GM21515 (cell line): ENCODE data around the gene TUT4.
A peak's percentile ranks its signal among the peaks of the same experiment; 100 is the strongest.
"Not testable (repeated sequence)": the region's sequence is repeated elsewhere in the genome, so short reads cannot be mapped to it uniquely, and the experiment has no call there.

Experiments
- ATAC-seq: cut with Tn5 transposase; IDR thresholded peaks from one replicate; pipeline ENCODE4 v1.9.1; 2021; ENCODE audit not compliant: unreplicated experiment

TUT4 gene, protein sequence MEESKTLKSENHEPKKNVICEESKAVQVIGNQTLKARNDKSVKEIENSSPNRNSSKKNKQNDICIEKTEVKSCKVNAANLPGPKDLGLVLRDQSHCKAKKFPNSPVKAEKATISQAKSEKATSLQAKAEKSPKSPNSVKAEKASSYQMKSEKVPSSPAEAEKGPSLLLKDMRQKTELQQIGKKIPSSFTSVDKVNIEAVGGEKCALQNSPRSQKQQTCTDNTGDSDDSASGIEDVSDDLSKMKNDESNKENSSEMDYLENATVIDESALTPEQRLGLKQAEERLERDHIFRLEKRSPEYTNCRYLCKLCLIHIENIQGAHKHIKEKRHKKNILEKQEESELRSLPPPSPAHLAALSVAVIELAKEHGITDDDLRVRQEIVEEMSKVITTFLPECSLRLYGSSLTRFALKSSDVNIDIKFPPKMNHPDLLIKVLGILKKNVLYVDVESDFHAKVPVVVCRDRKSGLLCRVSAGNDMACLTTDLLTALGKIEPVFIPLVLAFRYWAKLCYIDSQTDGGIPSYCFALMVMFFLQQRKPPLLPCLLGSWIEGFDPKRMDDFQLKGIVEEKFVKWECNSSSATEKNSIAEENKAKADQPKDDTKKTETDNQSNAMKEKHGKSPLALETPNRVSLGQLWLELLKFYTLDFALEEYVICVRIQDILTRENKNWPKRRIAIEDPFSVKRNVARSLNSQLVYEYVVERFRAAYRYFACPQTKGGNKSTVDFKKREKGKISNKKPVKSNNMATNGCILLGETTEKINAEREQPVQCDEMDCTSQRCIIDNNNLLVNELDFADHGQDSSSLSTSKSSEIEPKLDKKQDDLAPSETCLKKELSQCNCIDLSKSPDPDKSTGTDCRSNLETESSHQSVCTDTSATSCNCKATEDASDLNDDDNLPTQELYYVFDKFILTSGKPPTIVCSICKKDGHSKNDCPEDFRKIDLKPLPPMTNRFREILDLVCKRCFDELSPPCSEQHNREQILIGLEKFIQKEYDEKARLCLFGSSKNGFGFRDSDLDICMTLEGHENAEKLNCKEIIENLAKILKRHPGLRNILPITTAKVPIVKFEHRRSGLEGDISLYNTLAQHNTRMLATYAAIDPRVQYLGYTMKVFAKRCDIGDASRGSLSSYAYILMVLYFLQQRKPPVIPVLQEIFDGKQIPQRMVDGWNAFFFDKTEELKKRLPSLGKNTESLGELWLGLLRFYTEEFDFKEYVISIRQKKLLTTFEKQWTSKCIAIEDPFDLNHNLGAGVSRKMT (N-terminal part only)

DNA sequence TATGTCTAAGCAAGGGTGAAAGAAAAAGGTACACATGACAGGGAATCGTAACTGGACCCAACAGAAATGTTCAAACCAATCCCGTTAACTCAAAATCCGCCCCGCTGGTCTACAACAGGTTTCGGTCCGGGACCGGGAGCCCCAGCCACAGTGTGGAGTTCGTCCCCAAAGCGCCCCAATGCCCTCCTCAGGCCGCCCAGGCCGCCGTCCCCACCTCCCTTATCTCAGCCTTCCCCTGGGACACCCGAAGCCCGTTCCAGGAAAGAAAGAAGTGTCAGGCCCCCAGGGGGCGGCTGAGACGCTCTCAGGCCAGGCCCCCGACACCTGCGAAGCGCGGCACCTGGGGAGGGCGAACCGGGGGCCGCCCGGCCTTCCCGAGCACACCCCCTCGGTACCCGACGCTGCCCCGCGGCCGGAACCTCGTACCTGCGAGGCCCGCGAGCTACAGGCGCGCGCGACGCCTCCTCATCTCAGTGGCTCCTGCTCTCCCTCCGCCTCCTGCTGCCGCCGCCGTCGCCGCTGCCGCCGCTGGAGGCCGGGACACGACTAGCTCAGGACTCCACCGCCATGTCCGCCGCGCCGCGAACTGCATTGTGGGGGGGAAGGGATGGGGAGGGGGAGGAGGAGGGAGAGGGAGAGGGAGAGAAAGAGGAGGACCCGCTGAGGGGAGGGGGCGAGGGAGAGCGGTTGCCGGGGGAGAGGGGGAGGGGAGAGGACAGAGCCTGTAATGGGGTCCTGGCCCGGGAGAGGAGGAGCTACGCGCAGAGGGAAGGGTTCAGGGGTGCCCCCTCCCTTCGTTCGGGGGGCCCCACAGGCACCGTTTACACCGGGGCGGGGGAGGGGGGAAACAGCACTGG, at the start of gene TUT4:
TUT4 (minus strand) TSS at position 588 of the 857 bp plus-strand sequence. CDS start 26,812 bp downstream, outside the sequence.
- ATAC-seq, result peak; percentile 47

DNA sequence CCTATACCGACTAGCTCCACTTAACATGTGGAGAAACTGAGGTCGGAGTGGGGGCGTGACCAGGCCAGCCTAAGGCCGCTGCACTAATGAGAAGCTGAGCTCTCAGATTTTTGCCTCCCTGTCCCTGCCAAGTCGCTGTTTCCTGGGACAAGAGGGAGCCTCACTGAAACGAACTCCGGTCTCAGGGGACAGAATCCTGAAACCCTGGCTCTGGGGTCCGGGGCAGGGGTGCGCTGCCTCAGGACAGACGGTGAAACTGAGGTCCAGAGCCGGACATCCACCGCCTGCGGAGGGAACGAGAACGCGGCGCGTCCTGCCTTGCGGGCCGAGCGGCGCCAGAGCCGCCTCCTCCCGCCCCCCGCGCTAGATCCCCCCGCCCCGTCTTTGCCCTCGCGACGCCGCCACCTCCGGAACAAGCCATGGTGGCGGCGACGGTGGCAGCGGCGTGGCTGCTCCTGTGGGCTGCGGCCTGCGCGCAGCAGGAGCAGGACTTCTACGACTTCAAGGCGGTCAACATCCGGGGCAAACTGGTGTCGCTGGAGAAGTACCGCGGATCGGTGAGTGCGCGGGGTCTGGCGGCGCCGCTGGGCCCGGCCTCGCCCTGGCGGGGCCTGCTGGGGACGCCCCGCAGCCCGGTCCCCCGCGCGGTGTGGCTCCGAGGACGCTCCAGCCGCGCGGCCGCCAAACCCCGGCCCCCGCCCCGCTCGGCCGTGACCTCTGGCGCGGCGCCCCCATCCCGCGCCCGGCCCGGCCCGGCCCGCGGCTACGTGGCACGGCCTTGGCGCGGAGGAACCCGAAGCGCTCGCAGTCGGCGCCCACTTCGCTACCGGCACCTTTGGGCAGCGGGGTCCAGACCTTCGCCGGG, 49.3 kb upstream of the TUT4 start, which contains the start of gene GPX7:
GPX7 (plus strand) TSS at position 381 of the 865 bp plus-strand sequence; CDS start at position 420, 39 bp downstream.
- ATAC-seq, result no peak

DNA sequence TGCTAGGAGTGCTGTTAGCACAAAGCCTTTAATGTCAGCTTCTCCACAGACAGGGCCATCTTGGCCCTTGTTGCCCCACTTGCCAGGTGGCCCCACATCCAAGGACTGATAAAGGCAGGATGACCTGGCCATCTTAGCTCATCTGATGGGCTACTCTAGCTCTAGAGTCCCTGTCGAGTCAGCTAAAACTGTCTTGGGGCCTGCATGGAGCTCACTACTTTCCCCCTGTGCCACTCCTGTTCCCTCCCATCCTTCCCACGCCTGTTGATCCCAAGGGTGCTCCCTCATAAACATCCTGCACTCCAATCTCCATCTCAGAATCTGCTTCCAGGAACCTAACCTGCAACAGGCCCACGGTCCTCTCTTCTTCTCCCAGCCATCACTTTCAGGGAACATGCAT, 48.6 kb upstream of the TUT4 start:
- no peak for ATAC-seq

DNA sequence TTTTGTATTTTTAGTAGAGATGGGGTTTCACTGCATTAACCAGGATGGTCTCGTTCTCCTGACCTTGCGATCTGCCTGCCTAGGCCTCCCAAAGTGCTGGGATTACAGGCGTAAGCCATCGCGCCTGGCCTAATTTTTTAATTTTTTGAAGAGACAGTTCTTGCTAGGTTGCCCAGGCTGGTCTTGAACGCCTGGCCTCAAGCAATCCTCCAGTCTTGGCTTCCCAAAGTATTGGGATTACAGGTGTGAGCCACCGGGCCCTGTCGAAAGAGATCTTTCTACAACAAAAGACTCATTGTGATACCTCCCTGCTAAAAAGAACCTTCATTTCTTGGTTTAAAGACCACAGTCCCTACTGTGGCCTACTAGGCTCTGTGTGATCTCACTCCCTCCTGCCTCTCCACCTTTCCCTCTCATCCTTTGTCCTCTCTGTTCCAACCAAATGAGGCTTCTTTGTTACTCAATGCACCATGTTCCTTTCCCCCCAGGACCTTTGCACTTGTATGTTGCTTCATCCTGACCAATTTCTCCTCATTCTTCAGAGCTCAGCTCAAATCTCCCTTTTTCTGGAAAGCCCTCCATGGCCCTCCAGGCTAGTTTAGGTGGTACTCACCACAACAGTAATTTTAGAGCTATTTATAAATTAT, 47.8 kb upstream of the TUT4 start:
- ATAC-seq, result no peak

DNA sequence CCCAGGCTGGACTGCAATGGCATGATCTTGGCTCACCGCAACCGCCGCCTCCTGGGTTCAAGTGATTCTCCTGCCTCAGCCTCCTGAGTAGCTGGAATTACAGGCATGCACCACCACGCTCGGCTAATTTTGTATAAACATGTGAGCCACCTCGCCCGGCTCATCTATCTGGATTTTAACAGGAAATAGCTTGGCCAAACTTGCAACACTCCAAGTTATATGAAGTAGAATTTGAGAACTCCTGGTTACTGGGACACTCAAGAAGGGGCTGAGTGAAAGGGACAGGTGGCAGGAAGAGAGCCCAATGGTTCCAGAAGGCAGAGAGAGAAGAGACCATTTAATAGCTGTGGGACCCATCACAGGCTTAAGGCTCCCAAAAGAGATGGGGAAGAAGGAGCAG, 46.3 kb upstream of the TUT4 start:
- ATAC-seq, result no peak

DNA sequence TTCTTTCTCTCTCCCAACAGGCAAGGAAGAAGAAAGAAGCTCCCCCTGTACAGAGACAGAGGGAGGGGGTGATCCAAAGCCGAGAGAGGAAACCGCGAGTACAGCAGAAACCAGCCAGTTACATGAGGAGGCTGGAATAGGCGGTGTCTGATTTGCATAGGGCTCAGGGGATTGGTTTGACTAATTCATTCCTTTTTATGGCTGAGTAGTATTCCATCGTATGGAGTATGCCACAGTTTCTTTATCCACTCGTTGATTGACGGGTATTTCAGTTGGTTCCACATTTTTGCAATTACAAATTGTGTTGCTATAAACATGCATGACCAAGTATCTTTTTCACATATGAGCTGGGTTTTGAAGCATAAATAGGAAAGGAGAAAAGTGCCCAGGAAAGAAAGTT, 45.8 kb upstream of the TUT4 start:
- ATAC-seq, result no peak

DNA sequence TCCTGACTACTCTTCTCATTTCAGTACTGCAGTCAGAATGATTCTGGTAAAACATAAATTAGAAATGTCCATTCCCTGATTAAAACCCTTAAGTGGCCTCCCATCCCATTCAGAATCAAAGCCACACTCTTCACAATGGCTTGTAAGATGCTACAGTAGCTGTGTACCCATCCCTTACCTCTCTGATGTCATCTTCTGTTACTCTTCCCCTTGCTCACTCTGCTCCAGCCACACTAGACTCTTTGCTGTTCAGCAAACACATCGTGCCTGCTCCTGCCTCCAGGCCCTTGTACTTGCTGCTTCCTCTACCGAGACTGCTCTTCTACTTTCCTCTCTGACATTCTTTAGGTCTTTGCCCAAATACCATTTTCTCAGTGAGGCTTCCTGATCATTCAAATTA, 45.0 kb upstream of the TUT4 start:
- no peak for ATAC-seq

DNA sequence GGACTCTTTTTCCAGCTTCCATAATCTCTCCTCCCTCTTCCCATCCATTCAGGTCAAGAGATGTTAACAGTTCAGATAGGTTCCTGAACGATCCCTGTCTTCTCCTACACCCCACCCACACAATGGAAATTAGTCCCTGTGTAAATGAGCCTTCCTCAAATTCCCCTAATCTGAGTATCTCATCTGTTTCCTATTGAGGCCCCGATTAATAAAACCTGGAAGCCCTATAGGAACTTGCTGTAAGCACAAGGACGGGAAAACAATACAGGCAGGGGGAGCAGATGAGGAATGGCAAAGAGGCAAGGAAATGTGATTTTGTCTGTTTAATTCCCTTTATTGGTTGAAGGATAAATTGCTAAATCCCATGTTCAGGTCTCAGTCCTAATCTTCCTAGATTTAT, 42.2 kb upstream of the TUT4 start:
- ATAC-seq, result no peak

DNA sequence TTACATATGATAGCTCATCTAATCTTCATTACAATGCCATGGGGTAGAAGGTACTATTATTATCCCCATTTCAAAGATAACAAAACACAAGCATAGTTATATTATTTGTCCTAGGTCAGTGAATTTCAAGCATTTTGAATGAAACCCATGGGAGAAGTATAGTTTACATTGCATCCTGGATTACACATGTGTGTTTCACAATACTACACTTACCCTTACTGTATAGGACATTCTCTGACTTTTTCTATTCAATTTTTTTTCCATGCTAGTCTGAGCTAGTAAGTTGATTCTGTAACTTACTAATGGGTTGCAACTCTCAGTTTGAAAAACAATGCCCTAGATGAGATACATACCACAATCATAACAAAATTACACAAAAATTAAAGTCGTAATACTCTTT, 40.6 kb upstream of the TUT4 start:
- ATAC-seq, result no peak

DNA sequence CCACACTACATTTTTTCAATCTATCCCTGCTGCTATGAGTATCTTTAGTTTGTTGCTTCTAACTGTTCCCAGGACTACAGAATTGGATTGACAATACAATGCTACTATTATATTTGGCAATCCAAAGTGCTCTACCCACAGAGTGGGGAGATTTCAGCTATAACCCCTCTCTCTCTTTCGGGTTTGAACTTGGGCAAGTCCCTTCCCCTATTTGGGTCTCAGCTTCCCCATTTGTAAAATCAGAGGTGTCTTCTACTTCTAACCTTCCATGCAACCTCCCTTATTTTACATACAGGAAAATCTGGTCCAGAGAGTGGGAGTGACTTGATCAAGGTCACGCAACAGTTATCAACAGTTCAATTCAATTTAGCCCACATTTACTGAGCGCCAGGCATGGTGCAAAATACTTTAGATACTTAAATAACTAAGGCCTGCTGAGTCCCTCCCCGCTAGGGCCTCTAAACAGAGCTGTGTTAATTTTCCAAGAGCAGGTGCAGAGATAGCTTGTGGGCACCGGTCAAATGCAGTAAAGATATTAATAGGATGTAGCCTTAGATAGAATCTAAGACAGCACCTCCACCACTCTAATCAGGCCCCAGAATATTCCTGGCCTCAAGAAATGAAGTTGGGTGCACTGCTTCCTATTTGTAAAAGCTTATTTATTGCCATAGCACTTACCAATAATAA, 39.9 kb upstream of the TUT4 start:
- ATAC-seq, result no peak

DNA sequence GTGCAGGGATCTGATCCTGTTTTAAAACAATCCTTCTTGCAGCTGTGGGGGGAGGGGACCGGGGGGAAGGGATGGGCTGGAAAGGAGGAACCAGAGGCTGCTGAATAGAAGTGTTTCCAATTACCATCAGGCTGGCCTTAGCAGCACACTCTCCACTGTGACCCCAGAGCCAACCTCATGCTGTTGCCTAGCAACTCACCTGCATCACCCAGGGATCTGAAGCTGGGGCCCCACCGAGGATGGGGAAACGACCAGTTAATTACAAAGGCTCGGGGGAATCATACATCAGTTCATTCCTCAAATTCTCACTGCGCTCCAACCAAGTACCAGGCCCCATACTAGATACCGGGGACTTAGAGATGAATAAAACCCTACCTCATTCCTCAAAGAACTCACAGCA, 37.4 kb upstream of the TUT4 start:
- ATAC-seq, result no peak

DNA sequence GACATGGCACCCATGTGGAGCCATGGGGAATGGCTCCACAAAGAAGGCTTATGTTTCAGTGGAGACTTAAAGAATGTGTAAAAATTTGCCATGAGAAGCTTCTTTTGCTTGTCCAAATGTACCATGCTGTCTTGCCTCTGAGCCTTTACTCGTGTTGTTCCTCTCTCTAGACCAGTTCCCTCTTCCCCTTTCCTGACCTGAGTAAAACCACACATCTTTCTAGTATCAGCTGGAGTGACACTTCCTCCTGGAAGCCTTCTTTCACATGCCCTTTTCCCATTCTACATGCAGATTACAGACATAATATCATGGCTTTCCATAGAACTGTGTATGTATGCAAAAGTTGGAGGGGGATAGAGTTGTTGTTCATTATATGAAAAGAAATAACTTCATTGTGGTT, 35.6 kb upstream of the TUT4 start:
- no peak for ATAC-seq

DNA sequence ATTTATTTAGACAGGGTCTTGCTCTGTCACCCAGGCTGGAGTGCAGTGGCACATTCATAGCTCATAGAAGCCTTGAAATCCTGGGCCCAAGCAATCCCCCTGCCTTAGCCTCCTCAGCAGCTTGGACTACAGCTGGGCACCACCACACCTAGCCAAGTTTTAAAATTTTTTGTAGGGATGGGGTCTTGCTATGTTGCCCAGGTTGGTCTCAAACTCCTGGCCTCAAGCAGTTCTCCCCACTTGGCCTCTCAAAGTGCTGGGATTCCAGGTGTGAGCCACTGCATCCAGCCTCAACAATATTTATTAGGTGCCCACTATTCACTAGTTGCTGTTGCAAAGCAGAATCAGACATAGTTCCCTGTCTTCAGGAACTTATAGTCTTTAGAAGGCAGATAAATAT, 35.1 kb upstream of the TUT4 start:
- ATAC-seq, result no peak

DNA sequence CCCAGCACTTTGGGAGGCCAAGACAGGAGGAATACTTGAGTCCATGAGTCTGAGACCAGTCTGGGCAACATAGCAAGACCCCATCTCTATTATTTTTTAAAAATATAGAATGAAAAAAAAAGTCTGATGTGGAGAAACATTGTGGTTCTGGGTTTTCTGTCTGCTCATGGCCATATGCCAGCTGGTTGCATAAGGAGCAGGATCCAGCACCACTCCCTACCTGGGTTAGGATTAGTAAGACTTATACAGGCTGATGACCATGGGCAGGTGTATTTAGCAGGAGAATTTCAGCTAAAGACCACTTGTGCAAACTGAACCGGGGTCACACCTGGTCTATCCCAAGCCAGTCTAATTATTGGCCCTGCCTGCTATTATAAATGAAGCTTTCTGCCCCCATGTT, 32.6 kb upstream of the TUT4 start:
- ATAC-seq, result no peak

DNA sequence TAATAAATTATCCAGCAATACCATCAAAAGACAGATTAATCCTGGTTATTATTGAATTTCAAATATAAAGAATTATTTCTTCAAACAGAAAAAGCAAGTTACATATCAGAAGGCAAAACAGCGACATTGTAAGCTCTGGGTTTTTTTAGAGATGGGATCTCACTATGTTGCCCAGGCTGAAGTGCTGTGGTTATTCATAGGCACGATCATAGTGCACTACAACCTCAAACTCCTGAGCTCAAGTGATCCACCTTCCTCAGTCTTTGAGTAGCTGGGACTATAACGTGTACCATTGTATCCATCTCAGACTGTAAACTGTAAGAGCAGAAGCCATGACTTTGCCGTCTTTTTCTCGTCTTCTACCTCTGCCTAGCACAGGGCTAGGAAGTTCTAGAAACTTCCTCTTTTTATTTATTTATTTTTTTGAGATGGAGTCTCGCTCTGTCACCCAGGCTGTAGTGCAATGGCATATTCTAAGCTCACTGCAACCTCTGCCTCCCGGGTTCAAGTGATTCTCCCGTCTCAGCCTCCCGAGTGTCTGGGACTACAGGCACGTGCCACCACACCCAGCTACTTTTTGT, 29.3 kb upstream of the TUT4 start:
- no peak for ATAC-seq

DNA sequence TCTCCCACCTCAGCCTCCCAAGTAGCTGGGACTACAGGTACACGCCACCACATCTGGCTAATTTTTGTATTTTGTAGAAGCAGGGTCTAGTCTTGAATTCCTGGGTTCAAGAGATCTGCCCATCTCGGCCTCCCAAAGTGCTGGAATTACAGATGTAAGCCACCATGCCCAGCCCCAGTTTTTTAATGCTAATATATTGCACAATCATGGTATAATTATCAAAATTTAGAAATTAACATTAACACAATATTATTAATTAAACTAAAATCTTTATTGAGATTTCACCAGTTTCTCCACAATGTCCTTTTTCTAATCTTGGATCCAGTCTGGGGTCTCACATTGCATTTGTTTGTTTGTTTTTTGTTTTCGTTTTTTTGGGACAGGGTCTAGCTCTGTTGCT, 27.4 kb upstream of the TUT4 start:
- no peak for ATAC-seq

DNA sequence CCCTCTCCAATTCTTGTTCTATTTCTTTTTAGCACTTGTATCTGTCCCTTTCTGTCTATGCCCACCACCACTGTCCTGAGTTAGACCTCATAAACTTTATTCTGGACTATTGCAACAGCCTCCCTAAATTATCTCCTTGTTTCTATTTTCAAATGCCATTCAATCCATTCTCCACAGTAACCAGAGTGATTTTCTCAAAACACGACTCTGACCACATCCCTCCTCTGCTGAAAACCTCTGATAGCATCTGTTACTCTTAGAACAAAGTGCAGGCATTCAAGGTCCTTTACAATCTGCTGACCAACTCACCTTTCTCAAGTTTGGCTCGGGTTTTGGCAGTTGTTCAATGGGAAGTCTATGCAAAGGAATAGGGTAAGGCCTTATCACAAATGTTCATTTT, 26.5 kb upstream of the TUT4 start:
- ATAC-seq, result no peak

DNA sequence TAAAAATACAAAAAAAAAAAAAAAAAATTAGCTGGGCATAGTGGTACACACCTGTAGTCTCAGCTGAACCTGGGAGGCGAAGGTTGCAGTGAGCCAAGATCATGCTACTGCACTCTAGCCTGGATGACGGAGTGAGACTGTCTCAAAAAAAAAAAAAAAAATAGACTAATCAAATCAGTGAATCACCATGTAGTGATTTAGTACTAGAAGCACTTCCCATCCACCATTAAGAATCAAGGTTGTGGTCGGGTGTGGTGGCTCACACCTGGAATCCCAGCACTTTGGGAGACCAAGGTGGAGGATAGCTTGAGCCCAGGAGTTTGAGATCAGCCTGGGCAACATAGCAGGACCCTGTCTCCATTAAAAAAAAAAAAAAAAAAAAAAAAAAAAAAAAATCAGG, 25.2 kb upstream of the TUT4 start:
- not testable (repeated sequence) for ATAC-seq
